ENCODE results near the gene NSD2.

Gene NSD2

GRCh38 chr4:1948892-1949436 is 77.8 kb downstream of the NSD2 start:
- DNase-seq = no peak

- DNase-seq = no peak
Measured at GRCh38 chr4:1950369-1950768, 79.2 kb downstream of the NSD2 start.

- DNase-seq = no peak
Measured at GRCh38 chr4:1952058-1952700, 81.0 kb downstream of the NSD2 start.

- no peak for DNase-seq
Measured at GRCh38 chr4:1952719-1953118, 81.5 kb downstream of the NSD2 start.

GRCh38 chr4:1953335-1953734 is 82.1 kb downstream of the NSD2 start:
- DNase-seq = no peak

GRCh38 chr4:1956631-1957030 is 85.4 kb downstream of the NSD2 start:
- DNase-seq = no peak

- DNase-seq = no peak
Measured at GRCh38 chr4:1958276-1959103, 87.3 kb downstream of the NSD2 start.

- DNase-seq = no peak
Measured at GRCh38 chr4:1959104-1959384, 87.9 kb downstream of the NSD2 start.

GRCh38 chr4:1960170-1960825 is 89.1 kb downstream of the NSD2 start:
- no peak for DNase-seq

- no peak for DNase-seq
Measured at GRCh38 chr4:1961038-1961437, 89.8 kb downstream of the NSD2 start.

GRCh38 chr4:1961563-1961962 is 90.4 kb downstream of the NSD2 start:
- DNase-seq = no peak

GRCh38 chr4:1962980-1963379 is 91.8 kb downstream of the NSD2 start:
- DNase-seq = no peak

GRCh38 chr4:1964443-1964842 is 93.2 kb downstream of the NSD2 start:
- DNase-seq = no peak

- no peak for DNase-seq
Measured at GRCh38 chr4:1964971-1965370, 93.8 kb downstream of the NSD2 start.

- DNase-seq = no peak
Measured at GRCh38 chr4:1967512-1968149, 96.4 kb downstream of the NSD2 start.

GRCh38 chr4:1968686-1969295 is 97.6 kb downstream of the NSD2 start:
- no peak for DNase-seq

GRCh38 chr4:1969928-1970723 is 98.9 kb downstream of the NSD2 start:
- no peak for DNase-seq

GRCh38 chr4:1970926-1971325 is 99.7 kb downstream of the NSD2 start:
- no peak for DNase-seq

GRCh38 chr4:1971456-1972200 is 100.4 kb downstream of the NSD2 start:
- DNase-seq = no peak

- DNase-seq = no peak
Measured at GRCh38 chr4:1972414-1972813, 101.2 kb downstream of the NSD2 start.

- DNase-seq = no peak
Measured at GRCh38 chr4:1973218-1973617, 102.0 kb downstream of the NSD2 start.

All from hippocampal formation (tissue), 2 donors.